ENCODE data around the gene TREML4.

The TREML4 gene

GRCh38 chr6:41288030-41288753 is 60.0 kb downstream of the TREML4 start:
- DNase-seq (ENCODE audit: low spot score), result no peak
